GM19025 (cell line): ENCODE data around the gene GDPD3.

Source experiments
- ATAC-seq: cut with Tn5 transposase; IDR thresholded peaks from one replicate; pipeline ENCODE4 v1.9.1; 2021; ENCODE audit warnings: mild to moderate bottlenecking, low read depth, moderate library complexity; ENCODE audit not compliant: unreplicated experiment

GDPD3 gene

DNA sequence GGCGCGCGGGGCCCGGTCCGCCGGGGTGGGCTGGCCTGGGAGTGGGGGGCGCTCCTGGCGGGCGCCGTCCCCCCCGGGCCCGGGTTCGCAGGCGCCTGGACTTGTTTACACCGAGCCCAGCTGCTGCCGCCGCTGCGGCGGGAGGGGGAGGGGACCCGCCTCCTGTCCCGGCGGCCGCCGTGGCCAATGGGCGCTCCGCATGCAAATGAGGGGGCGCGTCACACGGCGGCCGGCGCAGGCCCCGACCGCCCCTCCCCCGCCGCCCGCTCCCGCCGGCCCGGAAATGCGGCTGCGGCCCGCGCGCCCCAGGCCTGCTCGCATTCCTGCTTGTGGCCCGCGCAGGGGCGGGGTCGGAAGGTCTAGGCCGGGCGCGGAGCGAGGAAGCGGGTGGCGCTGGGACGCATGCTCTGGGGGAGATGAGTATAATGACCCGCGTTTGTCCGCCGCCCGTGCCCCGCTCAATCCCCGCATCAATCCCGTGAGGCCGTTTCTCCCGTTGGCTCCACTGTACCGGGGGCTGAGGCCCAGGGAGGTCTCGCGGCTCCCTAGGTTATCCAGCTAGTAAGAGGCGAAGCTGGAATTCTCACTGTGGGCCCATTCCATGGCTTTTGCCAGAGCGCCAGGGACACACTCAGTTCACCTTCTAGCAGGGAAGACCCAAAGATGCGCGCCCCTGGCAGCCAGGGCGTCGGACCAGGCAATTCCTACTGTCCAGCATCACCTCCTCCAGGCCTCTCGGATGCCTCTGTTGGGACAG, 17.1 kb downstream of the GDPD3 start, which contains the start of gene YPEL3:
YPEL3 (minus strand) TSS at position 109 of the 757 bp plus-strand sequence. CDS start 731 bp downstream, outside the sequence.
- peak; percentile 54 for ATAC-seq

DNA sequence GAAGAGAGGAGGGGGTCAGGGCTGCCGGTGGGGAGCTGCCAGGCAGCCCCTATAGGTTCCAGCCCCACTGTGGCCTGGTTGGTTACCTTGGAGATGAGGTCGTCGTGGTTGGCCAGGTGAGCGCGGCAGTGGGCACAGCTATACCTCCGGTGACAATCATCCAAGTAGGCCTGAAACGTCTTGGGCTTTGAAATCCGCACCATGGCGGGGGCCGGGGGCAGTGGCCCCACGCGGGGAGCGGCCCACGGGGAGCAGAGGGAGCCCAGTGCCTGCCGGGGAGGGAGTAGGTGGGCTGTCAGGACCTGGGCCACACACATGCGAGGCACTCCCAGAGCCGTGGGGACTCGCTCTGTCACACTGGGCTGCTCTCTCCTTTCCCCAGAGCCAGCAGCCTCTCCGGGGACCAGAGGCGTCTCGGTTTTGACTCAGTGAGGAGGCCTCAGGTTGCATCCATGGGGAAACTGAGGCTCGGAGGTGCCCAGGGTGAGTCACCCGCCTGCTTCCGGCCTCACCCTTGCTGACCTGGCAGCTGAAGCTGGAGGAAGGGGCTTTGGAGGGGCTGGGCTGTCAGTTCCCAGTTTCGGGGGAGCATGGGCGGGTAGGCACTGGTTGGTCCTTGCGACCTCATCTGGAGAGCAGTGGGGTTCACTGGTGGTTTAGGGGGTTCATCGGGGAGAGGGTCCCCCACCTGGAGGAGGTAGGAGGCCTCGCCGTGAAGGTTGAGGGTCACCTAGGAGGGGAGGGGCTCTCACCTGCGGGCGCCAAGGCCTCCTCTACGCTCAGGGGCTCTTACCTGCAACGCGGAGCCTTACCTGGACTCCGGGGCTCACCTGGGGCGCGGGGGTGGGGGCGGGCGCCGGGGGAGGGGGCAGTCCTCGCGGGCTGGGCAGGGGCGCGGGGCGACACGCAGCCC, 17.9 kb downstream of the GDPD3 start:
- ATAC-seq, result no peak

DNA sequence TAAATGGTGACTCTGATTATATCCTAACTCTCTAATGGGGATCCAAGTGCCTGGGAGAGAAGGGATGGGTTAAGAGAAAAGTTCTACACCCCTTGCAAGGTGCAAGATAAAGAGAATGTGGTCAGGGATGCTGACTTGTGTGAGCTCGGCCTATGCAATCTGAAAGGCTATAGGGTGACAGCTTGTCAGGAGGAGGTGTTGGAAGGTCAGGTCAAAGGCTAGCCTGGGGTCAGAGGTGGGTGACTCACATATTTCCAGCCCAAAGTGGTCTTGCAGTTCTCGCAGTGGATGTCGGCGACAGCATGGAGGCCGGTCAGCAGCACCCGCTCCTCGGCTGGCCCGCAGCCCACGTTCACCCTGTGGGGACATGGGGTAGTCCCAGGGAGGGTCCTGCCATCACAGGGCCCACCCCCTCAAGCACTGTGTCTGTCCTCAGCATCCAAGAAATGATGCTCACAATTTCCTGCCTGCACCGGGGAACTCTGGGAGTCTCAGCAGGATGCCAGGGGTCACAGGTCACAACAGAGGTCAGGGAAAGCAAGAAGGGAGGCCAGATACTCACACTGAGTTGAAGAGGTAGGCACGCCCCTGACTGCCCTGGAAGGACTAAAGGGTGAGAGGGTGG, 18.7 kb downstream of the GDPD3 start:
- no peak for ATAC-seq

DNA sequence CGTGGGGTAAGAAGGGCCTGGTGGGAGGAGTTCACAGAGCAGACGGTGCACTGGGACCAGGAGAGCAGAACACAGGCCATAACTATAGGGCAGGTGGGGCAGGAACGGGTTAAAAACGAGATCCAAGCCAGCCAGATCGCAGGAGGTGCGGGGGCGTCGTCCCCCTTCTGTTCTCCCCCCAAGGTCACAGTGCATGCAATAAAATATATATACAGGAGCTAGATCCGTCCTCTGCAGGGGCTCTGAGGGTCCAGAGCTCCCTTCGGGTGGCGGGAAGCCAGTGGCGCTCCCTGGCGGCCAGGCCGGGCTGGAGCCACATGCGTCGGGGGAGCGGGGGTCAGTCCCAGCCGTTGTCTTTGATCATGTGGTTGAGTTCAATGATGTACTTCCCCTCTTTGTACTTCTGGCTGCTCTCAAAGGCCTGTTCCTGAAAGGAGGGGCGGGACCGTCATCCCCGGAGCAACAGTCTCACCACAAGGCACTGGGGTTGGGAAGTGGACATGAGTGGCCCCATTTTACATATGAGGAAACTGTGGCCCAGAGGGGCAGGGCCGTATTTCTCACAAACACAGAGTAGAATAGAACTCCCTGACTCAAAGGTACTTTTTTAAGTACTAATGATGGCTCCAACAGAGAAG, 20.8 kb downstream of the GDPD3 start:
- peak; percentile 30 for ATAC-seq

DNA sequence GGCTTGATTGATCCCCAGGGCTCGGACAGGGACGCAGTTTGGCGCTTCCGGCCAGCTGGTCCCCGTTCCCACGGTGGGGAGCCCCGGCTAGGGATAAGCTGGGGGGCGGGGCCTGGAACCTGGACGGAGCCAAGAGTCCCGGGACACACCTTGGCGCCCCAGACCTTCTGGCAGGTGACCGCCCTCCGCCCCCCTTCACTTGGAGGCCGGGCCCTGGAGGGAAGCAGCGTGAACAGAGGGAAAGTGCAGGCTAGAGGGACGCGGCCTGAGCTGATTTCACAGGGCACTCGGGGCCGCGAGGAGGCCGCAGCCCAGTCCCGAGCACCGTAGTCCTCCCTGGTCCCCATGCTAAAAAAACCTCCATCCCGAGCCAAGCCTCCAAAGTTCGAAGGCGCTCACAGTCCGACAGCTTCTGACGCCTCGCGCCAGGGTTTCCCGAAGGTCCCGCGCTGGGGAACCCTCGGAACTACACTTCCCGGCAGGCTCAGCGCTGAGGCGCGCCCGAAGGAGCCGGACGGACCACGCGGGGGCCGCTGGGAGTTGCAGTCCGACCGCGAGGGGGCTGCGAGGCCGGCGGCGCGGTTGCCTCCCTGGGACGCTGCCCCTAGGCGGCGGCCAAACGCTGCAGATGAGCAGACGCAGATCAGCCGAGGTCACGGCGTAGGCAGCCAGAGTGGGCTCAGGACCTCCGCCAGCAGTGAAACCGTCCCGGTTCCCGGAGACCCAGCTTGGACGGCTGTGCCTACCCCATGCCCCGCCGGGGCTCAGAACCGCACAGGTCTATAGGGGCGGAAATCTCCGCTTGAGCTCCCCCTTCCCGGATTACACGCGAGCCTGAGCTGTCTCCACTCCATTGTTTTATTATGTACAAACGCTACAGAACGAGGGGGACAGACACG, 21.6 kb downstream of the GDPD3 start, which contains the start of gene TBX6:
TBX6 (minus strand) TSS at position 451 of the 899 bp plus-strand sequence. CDS start 731 bp downstream, outside the sequence.
- peak; percentile 52 for ATAC-seq

DNA sequence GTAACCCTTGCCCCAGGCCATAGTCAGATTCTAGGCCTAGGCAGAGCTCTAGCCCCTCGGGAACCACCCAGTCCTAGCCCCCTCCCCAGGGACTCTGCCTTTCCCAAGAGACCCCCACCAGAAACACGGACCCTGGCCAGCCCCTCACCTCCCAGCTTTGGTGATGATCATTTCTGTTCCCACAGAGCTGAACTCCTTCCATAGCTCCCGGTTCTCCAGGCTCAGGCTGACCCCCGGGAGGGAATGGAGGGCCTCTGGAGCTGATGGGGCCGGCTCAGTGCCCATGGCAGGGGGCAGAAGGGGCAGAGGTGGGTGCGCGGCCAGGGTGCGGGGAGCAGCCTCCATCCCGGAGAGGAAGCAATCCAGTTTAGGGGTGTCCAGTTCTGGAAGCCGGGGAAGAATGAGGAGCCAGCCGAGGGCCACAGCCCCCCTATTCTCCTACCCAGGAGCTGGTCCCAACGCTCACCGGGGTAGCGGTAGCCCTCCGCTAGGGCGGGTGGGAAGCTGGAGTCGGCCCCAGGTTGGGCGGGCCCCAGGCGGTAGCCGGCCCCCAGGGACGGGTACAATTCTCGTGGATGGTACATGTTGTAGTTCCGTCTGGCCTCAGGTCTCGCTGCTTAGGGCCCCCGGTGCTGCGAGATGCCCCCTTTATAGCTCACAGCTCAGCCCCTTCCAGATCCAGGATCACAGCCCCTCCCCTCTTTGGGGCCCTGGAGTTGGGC, 22.6 kb downstream of the GDPD3 start:
- ATAC-seq, result no peak

DNA sequence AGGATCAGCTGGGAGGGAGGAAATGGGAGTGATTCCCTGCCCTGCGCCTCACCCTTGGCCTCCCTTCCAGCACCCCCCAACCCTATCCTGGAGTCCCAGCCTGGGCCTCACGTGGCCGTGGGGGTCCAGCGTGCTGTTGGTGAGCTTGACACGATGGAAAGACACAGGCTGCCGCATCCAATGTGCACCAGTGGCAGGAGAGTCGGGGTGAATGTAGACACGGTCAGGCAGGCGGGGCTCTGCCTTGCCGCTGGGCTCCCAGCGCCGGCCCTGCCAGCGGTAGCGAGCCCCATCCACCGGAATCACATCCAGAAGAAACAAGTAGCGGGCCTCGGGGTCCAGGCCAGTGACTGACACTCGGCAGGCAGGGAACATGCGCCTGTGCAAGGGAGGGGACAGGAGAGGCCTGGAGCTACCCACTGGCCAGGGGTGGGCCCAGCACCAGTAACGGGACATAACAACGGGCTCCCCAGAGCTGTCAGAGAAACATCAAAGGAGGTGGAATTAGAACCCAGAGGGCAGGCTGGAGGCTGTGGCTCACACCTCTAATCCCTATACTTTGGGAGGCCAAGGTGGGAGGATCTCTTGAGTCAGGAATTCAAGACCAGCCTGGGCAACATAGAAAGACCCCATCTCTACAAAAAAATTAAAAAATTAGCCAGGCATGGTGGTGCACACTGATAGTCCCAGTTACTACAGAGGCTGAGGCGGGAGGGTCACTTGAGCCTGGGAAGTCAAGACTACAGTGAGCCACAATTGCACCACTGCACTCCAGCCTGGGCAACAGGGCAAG, 24.3 kb downstream of the GDPD3 start:
- no peak for ATAC-seq

DNA sequence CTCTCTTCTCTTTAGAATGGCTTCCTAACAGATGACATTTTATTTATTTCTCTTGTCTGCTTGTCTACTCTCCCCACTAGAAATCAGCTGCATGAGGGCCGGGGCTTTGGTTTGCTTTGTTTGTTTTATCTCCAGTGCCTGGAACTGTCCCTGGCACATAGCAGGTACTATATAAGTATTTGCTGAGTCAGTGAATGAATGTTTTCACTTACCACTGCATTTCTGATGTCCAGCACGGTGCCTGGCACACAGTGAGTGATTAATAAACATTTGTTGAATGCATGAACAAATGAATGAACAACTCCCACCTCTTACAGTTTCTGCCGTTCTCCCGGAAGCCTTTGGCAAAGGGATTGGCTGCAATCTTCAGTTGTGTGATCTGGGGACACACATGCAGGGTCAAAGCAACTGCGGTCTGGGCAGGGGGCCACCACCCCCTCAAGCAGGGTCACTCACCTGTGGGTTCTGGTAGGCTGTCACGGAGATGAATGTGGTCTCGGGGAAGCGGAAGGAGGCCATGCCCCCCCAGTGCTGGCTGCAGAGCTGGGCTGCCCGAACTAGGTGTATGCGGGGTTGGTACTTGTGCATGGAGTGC, 25.0 kb downstream of the GDPD3 start:
- no peak for ATAC-seq

DNA sequence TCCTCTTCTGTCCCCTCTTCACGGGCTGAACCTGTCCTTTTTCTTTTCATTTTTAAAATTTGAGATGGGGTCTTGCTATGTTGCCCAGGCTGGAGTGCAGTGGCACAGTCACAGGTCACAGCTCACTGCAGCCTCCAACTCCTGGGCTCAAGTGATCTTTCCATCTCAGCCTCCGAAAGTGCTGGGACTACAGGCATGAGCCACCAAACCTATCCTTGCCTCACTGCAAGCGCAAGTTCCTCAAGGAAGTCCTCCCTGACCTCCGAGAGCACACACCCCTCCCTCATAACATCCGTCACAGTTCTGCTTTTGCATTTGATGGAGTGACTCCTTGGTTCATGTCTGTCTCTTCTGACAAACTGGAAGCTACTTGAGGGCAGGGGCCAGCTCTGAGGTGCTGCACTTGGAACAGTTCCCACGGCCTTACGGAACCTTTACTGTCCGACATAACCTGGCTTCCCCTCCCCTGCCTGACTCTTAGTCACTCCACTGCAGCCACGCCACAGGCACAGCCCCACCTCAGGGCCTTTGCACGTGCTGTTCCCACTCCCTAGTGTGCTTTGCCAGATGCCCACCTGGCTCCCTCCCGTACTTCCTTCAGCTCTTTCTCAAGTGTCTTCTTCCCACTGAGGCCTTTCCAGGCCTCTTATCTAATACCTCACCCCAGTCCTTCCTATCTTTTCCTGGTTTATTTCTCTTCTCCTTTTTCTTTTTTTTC, 26.0 kb downstream of the GDPD3 start:
- no peak for ATAC-seq

DNA sequence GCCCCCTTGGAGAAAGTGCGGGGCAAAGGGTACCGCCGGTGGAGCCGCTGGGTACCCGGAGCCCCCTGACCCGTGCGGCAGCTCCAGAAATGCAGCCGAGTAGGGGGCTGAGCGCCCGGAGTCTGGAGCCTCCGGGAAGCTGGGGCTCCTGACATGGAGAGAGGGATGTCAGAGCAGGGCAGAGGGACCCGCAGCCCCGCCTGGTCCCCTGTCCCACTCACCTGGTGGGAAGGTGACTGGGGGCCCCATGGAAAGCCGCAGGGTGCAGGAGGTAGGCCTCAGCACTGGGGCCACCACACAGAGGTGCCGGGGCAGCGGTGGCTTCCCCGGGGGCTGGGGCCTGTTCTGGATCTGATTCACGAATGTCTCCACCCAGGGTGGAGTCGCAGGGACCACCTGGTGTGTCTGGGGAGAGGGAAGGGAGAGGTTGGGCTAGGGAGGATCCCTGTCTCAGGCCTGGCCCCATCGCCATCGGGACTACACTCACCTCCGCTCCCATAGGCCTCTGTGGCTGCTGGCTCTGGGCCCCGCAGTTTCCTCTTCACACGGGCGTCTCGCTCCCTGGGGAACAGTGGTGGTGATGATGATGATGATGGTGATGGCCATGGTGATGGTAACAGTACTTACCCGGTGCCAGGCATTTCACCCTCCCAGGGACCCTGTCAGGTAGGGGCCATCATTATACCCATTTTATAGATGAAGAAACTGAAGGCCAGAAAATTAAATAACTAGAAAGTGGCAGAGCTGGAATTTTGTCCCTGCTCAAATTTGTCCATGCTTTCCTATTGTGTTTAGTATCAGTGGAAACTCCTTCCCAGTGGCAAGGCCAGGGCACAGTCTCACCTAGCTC, 26.8 kb downstream of the GDPD3 start:
- ATAC-seq, result no peak

DNA sequence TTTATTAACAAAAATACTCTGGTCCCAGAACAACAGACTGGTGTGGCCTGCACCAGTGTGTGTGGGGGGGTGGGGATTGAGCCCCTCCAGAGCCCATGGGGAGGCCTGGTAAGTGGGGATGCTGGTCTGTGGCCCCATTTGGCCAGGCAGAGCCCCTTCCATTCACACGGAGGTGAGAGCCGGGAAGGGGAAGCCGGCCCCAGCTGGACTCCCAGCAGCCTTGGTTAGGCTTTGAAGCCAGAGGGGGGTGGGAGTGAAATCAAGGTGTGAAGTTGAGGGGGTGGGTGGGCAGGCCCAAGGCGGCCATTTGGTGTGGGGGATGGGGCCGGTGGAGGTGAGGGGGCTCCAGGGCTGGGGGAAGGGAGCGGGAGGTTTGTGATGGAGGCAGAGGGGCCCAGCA, 27.5 kb downstream of the GDPD3 start:
- no peak for ATAC-seq

DNA sequence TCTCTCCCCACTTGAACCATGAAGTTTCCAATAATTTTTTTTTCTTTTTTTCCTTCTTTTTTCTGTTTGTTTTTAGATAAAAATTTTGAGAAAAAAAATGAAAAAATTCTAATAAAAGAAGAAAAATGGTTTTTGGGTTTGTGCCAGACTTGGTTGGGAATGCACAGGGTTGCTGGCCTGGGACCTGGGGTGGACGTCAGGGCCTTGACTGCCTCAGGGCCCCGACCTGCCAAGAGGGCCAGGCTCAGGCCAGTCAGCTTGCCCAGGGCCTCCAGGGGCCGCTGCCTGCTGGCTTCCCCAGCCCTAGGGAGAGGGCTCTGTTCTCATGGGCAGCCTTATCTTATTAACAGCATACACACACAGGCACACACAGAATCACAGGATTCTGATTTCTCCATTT, 28.1 kb downstream of the GDPD3 start:
- no peak for ATAC-seq

DNA sequence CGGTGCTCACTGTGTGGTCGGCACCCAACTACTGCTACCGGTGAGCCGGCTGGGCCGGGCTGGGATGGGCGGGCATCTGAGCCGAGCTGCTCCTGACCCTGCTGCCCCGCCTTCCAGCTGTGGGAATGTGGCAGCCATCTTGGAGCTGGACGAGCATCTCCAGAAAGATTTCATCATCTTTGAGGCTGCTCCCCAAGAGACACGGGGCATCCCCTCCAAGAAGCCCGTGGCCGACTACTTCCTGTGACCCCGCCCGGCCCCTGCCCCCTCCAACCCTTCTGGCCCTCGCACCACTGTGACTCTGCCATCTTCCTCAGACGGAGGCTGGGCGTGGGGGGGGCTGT, 28.5 kb downstream of the GDPD3 start:
- no peak for ATAC-seq

DNA sequence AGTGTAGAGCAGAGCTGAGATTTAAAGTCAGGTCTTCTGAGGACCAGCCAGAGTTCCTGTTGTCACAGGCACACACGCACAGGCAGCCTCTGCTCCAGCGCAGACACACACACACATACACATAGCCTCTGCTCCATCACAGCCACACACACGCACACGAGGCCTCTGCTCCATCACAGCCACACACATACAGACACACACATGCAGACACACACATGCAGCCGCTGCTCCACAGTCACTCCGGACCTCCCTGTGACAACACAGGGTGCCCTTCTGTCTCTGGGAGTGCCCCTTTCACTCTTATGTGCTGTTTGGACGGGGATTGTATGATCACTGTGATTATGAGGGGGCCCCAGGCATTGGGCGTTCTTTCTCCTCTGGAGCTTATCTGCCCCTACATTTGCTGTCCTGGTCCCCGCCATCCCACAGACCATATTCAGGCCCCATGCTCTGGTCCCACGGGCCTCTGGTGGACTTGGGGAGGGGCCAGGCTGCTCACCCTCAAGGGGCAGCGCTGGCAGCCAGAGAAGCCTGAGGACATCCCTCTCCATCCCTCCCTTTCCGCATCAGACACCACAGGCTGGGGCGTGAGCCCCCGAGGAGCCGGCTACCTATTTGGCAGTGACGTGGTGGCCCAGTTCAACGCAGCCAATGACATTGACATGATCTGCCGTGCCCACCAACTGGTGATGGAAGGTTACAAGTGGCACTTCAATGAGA, 29.1 kb downstream of the GDPD3 start:
- no peak for ATAC-seq

DNA sequence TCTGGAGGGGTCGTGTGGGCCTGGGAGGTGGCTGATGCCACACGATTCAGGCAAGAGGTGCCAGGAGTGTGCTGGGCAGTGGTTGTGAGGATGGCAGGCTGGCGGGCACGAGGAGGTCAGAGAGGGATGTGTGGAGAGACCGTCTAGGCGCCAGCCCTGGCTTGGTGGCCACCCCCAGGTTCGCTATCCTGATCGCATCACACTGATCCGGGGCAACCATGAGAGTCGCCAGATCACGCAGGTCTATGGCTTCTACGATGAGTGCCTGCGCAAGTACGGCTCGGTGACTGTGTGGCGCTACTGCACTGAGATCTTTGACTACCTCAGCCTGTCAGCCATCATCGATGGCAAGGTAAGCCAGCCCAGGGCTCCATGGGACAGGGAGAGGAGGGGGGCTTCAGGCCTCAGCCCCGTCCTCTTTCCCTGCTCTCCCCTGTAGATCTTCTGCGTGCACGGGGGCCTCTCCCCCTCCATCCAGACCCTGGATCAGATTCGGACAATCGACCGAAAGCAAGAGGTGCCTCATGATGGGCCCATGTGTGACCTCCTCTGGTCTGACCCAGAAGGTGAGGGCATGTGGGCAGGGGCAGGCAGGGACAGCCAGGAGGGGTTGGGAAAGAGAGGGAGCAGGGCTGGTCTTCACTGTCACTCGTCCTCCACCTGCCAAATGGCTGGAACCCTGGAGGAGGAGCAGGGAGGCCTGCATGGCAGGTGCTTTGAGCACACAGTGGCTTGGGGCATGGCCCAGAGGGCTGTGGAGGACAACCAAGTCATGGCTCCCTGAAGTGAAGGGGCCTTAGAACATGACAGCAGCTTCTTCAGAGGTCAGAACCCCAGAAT, 29.9 kb downstream of the GDPD3 start:
- no peak for ATAC-seq
